HEK293T (cell line): ENCODE measurements around the gene MYRF.

Experiments used
- BHLHE40 ChIP-seq: fragments of 450-650 bp; IDR thresholded peaks from 2 replicates; pipeline ENCODE4 v1.6.1; 2016; ENCODE audit warnings: mild to moderate bottlenecking, moderate library complexity, borderline replicate concordance
- CTBP1 ChIP-seq: fragments of 450-650 bp; IDR thresholded peaks from 2 replicates; pipeline ENCODE4 v1.6.1; 2016; ENCODE audit warnings: borderline replicate concordance
- ELF4 ChIP-seq: fragments of 450-650 bp; IDR thresholded peaks from 2 replicates; pipeline ENCODE4 v1.6.1; 2017; ENCODE audit warnings: antibody characterized with exemption
- FOXA1 ChIP-seq: fragments of 450-650 bp; IDR thresholded peaks from 2 replicates; pipeline ENCODE4 v1.6.1; 2016; ENCODE audit warnings: mild to moderate bottlenecking
- FOXK2 ChIP-seq: fragments of 450-650 bp; IDR thresholded peaks from 2 replicates; pipeline ENCODE4 v1.6.1; 2016; ENCODE audit warnings: mild to moderate bottlenecking
- FOXM1 ChIP-seq: fragments of 450-650 bp; IDR thresholded peaks from 2 replicates; pipeline ENCODE4 v1.6.1; 2017; ENCODE audit warnings: mild to moderate bottlenecking, borderline replicate concordance
- HDGF ChIP-seq: fragments of 450-650 bp; IDR thresholded peaks from 2 replicates; pipeline ENCODE4 v1.6.1; 2017; ENCODE audit warnings: antibody characterized with exemption, borderline replicate concordance
- L3MBTL2 ChIP-seq: fragments of 450-650 bp; conservative IDR thresholded peaks from 2 replicates; pipeline ENCODE4 v1.6.1; 2016; ENCODE audit warnings: mild to moderate bottlenecking
- SP1 ChIP-seq: fragments of 450-650 bp; IDR thresholded peaks from 2 replicates; pipeline ENCODE4 v1.6.1; 2017
- ZNF384 ChIP-seq: fragments of 450-650 bp; IDR thresholded peaks from 2 replicates; pipeline ENCODE4 v1.6.1; 2016
- TF ChIP-seq, protein P1 (sequence below): fragments of 450-650 bp; IDR thresholded peaks from 2 replicates; pipeline ENCODE4 v1.6.1; 2016

DNA sequence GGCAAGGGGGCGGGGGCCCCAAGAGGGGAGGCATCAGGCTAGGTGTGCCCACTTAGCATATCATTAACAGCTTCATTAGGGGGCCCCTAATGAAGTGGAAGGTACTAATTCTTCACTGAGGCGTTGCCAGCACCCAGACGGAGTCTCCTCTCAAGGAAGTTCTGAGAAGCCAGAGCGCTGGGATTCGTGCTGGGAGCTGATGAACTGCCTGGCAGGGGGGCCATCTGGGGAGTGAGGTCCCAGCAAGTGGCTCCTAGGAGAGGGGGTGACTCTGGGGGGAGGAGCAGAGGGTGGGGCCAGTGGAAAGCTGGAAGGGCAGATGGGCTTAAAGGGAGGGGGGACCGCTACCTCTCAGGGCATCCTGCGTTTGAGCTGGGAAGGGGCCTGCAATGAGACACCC, 42.4 kb upstream of the MYRF start:
- TF ChIP-seq SP1 (no peak), ELF4 (no peak), CTBP1 (no peak), L3MBTL2 (no peak), HDGF (no peak), BHLHE40 (no peak), FOXM1 (no peak), FOXA1 (no peak), ZNF384 (no peak), FOXK2 (no peak)
- TF ChIP-seq, protein P1, sequence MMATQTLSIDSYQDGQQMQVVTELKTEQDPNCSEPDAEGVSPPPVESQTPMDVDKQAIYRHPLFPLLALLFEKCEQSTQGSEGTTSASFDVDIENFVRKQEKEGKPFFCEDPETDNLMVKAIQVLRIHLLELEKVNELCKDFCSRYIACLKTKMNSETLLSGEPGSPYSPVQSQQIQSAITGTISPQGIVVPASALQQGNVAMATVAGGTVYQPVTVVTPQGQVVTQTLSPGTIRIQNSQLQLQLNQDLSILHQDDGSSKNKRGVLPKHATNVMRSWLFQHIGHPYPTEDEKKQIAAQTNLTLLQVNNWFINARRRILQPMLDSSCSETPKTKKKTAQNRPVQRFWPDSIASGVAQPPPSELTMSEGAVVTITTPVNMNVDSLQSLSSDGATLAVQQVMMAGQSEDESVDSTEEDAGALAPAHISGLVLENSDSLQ, result no peak
